ENCODE data around the gene SGK1.
A peak's percentile ranks its signal among the peaks of the same experiment; 100 is the strongest.
"Not testable (repeated sequence)": the region's sequence is repeated elsewhere in the genome, so short reads cannot be mapped to it uniquely, and the experiment has no call there.

Gene SGK1

DNA sequence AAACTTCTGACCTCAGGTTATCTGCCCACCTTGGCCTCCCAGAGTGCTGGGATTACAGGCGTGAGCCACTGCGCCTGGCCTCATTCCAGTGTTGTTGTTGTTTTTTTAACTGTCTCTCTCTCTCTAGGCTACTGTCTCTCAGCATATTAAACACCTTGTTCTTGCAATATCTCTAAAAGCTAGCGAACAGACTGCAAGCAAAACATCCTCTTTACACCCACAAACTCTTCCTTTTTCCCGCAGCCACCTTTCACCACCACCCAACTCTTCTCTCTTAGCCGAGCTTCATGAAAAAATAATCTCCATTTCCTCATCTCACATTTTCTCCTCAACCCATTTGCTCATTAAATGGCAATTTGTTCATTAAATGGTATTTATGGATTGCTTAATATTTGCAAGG lies 45.5 kb downstream of the SGK1 start:
- peak in 1 of 42 donors; percentile 15 for DNase-seq
- intact Hi-C loops (cut with DNase I): no loop called here

DNA sequence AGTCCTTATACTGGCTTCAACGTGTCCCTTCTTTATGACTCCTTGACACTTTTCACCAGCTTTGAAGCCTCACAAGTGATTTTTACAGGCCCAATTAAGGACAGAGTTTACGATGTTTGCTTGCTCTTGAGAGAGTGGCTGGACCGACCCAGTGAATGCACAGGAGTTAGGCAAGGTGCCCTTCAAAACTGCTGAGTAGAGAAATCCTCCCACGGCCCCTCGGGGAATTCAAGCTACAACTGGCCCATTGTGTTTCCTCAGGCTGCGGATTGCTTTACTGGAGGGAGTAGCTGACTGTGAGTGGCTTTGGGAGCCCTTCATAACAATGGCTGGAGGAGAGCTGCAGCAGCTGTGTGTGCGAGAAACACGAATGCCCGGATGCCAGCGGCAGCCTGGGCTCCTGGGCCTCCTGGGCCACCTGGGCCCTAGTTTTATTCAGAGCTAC lies 50.0 kb downstream of the SGK1 start:
- intact Hi-C loops (cut with DNase I): loop anchor here (10.0 kb wide), 1 partner anchor 47 kb away; the partner anchor contains the start of gene SGK1
- DNase-seq: peak in 41 of 42 donors; percentile 16 to 83 (median 59)

DNA sequence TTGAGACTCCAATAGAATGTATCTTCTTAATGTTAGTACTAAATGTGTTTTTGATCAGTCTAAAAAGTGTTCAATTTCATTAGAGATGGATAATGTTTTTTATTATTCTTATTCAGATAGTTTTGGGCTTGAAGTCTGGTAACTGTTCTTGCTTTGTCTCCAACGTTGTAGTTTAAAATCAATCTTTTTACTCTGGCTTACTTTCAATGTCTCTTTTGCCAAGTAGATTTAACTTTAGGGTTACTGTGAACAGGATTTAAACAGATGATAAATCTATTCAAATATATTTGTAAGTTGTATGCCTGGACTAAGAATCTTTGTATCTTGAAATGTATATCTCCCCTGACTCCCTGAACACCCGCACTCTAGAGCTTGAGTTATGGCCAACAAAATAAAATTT lies 51.1 kb downstream of the SGK1 start:
- intact Hi-C loops (cut with DNase I): loop anchor here (10.0 kb wide), 1 partner anchor 48 kb away; the partner anchor contains the start of gene SGK1
- no peak for DNase-seq

DNA sequence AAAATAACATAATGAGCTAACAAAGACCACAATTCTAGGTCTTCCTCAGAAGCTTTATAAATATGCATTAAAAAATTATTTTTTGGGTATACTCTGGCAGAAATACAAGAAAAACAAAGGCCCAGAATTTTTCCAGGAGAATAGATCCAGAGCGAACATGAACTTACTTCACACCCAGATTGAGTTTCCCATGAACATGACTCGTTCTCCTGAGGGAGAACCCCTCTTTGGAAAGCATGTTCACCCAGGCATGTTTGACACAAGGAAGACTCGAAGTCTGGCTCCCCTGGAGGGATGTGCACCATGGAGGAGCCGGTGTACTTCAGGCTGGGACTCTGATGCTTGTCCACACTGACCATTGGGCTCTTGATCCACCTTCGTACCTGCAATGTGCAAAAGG lies 56.1 kb downstream of the SGK1 start:
- intact Hi-C loops (cut with DNase I): loop anchor here (10.0 kb wide), 1 partner anchor 53 kb away; the partner anchor contains the start of gene SGK1
- DNase-seq: no peak

DNA sequence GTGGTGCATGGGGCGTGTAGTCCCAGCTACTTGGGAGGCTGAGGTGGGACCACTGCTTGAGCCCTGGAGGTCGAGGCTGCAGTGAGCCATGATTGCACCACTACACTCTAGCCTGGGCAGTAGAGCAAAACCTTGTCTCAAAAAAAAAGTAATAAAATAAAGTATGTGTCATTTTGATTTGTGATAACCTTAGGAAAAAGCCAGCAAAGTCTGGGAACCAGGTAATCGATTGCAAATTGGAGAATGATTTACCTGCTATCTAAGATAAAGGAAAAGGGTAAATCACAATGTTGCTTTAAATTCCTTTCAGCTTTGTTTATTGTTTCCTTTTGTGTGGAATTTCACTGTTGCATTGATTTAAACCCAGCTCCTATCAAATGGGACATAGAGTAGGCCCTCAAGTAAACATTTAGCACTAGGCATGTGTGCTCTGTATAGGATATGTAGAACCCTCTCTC lies 59.0 kb downstream of the SGK1 start:
- no peak for DNase-seq
- intact Hi-C loops (cut with DNase I): no loop called here

DNA sequence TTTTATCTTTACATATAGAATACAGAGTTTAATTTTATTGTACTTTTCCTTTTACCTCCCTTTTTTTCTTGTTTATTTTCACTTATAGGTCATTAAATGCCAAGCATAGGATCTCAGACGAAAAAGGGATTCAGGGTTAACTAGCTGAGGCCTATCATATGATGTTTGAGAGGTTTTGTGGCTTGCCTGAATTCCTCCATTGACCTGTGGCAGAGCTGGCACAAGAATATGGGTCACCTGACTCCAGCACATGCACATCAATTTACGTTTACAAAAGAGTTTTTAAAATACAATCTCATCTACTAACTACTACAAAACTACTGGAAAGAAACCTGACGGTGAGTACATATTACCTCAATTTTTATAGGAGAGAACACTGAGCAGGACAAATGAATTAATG lies 60.4 kb downstream of the SGK1 start:
- DNase-seq: no peak
- intact Hi-C loops (cut with DNase I): no loop called here

DNA sequence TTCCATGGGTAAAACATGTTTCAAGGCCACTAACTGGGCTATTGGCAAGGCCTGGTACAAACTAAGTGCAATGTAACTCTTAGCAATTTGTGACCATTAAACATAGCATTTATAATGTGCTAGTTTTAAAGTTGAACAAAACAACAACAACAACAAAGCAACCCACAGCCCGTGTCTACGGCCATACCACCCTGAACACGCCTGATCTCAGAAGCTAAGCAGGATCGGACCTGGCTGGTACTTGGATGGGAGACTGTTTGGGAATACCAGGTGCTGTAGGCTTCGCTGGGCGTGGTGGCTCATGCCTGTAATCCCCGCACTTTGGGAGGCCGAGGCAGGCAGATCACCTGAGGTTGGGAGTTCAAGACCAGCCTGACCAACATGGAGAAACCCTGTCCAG lies 61.0 kb downstream of the SGK1 start:
- intact Hi-C loops (cut with DNase I): no loop called here
- no peak for DNase-seq

DNA sequence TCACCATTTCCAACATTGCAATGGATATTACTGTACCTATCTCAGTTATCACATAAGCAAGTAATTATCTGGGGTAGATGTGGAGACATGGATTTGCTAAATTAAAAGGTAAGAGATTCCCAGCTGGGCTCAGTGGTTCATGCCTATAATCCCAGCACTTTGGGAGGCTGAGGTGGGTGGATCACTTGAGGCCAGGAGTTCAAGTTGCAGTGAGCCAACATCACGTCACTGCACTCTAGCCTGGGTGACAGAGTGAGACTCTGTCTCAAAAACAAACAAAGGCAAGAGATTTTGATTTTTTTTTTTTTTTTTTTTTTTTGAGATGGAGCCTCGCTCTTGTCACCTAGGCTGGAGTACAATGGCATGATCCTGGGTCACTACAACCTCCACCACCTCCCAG lies 62.6 kb downstream of the SGK1 start:
- DNase-seq; intact Hi-C loops (cut with DNase I): not testable (repeated sequence)

DNA sequence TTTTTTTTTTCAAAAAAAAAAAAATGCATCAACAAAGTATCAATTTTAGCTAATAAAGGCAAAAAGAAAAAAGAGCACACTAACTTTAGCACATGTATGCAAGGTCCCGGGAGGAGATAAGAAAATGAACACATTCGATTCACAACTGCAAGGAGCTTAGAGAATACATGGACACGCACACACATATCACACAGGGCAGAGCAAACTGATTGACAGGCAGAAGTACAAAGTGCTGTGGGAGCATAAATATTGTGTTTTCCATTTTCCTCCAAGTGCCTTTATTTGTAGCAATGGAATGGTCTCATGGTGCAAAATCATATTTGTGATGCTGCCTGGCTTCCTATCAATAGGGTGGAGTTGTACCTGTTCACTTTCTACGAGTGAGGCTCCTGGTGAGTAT lies 63.8 kb downstream of the SGK1 start:
- DNase-seq: no peak
- intact Hi-C loops (cut with DNase I): no loop called here

DNA sequence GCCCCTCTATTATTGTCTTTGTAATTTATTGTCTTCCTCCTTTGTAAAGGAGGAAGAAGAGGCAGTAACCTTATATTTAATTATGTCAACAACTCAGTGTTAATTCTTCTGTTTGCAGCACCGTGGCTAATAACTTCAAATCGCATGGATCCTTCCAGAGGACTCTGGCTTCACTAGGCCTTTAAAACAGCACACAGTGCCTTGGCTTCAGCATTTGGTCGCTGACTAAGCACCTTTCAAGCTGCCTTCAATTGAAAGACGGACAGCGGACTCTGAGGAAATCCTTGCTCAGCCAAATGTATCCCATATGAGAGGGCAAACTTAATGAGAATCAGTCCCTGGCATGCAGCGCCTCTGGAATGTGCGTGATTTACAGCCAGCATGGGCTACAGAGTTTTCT lies 64.2 kb downstream of the SGK1 start:
- DNase-seq: peak in 32 of 42 donors; percentile 12 to 83 (median 50)
- intact Hi-C loops (cut with DNase I): no loop called here

DNA sequence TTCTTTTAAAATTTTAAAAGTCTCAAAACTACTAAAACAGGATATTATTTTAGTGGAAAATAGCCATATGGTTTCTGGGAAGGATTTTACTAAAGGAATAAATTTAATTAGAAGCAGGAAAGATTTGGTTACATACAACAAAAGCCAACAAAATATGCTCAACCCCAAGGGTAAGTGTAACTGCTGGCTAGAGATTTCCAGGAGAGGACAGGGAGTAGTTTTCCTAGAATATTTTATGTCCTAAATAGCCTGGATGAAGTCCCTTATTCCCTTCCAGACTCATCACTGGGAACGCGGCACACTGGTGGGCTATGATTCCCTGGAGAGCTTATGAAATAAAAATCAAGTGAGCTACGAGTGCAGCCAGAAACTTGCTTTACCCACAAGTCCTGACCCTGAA lies 66.6 kb downstream of the SGK1 start:
- DNase-seq: no peak
- intact Hi-C loops (cut with DNase I): no loop called here

DNA sequence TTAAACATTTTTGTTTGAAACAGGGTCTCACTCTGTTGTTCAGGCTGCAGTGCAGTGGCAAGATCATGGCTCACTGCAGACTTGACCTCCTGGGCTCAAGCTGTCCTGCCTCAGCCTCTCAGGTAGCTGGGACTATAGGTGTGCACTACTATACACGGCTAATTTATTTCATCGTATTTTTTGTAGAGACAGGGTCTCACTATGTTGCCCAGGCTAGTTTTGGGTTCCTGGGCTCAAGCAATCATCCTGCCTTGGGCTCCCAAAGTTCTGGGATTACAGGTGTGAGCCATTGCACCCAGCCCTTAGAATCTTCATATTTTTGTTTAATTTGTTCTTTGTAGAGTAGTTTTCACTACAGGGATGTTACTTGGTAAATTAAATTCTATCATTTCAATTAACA lies 67.1 kb downstream of the SGK1 start:
- intact Hi-C loops (cut with DNase I): no loop called here
- no peak for DNase-seq

DNA sequence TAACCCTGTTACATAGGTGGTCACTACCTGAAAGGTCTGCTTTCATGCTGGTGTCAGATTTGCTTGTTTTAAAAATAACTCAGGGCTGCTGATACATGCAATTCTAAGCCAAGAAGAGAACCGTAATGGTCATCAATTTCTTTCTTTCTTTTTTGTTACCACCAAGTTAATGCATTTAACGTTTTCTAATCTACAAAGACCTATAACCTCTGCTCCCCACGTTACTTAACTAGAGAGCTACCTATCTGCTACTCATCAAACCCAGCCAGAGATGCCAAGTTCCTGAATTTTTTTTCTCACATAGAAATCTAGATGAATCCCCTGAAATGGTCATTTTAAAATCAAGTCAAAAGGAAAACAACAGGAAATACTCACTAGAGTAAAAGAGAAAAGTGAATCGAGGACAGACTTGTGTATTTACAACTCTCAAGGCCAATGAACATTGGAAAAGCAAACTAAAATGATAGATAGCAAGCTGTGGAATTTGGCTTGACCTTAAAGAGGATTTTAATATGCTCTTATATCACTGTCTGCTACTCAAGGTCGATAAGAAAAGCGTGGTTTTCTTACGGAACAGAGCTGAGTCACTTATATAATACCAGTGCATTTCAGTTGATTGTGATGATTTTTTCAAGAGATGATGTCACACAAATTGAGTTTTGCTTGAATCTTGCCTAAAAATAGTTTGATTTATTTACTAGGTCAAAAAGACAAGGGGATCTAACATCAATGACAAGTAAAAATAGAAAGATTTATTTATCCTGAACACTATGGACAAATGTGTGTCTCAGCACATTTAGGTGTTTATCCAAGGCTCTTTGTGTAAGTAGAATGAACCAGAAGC lies 67.9 kb downstream of the SGK1 start:
- intact Hi-C loops (cut with DNase I): no loop called here
- no peak for DNase-seq

DNA sequence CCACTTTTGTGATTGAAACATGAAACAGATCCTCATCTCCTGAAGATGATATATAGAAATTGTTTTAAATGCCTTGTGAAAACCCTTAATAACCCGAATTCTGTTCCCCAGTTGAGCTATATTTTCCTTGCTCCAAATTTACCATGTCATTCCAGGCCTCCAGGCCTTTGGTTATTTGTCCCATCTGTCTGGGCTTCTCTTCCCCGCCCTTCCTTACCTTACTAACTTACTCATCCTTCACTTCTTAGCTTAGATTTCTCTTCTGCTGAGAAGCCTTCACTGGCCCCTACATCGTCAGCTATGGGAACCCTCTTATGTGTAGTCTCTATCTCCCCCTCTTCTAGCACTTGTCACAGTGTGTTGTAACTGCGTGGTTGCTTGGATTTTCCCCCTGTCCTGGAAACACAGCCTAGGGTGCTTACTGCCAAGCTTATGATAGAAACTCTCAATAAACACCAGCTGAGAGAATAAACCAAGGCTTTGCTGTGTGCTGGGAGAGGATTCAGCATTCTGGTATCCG lies 68.6 kb downstream of the SGK1 start:
- DNase-seq: peak in 6 of 42 donors; percentile 14 to 61 (median 32)
- intact Hi-C loops (cut with DNase I): no loop called here

DNA sequence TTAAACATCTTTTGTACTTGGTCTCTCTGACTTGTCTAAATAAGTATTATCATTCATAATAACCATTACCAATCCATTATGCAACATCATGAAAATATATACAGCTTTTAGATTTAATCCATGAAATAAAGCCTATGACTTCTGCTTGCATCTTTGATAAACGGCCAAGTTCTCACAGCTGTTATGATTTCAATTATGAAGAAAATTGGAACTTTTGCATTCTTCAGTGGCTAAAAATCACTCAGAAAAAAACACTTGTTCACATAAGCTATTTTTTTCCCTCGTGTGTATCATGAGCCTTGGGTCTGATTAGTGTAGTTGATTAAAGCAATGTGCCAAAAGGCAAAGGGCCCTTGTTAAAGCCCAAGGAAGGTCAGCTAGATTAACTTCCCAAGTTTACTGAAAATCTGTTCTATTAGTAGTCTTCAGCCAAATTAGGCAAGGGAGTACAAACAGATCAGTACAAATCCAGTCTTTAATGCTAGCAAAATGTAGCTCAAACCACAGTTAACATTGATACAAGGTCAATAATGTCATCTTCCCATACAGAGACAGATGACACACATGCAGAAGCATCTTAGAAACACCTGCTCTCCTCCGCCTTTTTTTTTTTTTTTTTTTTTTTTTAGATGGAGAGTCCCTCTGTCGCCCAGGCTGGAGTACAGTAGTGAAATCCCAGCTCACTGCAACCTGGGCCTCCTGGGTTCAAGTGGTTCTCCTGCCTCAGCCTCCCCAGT lies 69.9 kb downstream of the SGK1 start:
- DNase-seq: no peak
- intact Hi-C loops (cut with DNase I): no loop called here

DNA sequence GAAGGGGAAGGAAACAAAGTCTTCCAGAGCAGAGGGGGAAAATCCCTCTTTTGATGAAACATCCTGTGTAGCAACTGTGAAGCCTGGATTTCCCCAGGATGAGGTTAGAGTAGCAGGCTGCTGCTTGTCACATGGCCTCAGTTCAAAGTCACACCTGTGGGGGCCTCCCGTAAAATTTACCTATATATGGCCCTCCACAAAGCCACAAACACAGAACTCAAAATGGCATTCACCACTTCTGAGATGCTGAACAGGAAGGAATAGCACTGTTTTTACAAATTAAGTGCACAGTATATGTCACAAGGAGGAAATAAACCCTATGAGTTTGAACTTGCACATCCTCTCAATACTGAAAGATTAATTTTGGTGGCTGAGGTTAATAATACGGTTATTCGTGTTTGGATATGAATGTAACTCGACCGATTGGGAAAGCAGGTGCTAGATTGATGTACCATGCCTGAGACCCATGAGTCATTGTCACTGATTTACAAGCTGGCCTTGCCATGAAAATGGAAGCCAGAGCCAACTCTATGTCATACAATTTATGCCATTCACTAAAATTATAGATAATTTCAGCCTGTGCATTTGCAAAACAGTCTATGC lies 70.6 kb downstream of the SGK1 start:
- intact Hi-C loops (cut with DNase I): no loop called here

DNA sequence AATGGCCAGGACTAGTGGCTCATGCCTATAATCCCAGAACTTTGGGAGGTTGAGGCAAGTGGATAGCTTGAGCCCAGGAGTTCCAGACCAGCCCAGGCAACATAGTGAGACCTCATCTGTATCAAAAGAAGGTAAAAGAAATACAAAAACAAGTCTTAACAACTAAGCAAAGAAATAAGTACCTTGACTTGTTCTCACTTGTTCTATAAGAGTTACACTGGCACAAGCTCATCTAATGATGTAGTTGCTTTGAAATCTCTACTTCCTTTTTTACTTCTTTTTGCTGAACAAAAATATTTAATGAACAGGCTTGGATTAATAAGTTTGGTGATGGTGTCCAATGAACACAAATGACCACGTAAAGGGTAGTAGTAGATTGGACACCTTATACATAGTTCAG lies 72.2 kb downstream of the SGK1 start:
- intact Hi-C loops (cut with DNase I): no loop called here
- DNase-seq: no peak

More for the DNA sequence above, 70.6 kb downstream of the SGK1 start:
- DNase-seq: no peak

DNA sequence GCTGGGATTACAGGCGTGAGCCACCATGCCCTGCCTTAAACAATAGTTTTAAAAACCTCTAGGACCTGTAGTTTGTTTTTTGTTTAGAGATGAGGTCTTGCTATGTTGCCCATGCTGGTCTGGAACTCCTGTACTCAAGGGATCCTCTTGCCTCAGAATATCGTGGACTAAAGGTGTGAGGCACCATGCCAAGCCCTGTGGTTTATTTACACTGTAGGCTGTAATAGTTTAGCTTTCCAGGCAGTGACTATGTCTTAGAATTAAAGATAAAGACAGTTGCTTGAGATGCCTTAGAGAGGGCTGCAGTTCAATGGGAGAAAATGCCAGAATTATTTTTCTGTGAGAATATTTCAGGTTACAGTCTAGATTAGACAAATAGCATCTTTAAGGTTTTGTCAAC lies 72.9 kb downstream of the SGK1 start:
- intact Hi-C loops (cut with DNase I): no loop called here

DNA sequence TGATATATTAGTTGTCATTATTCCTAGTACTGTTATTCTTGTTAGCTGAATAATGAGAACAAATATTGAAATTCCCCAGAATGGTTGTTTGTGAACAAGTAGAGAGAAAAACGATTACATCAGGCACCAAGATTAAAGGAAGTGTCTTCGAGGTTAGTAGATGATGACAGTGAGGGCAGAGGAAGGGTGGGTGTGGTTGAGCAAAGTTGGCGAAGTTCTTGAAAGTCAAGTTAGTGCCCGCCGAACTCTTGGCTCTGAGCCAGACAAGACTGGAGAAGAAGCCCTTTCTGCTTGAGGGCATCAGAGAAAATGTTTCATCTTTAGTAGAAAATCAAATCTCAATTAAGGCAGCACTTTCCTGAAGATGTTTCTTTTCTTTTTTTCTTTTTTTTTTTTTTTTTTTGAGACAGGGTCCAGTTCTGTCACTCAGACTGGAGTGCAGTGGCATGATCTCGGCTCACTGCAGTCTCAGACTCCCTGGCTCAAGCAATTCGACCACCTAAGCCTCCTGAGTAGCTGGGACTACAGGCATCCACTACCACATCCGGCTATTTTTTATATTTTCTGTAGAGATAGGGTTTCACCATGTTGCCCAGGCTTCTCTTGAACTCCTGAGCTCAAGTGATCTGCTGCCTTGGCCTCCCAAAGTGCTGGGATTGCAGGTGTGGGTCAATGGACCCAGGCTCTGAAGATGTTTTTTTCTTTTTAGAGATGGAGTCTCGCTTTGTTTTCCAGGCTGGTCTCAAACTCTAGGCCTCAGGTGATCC lies 77.1 kb downstream of the SGK1 start:
- peak in 23 of 42 donors; percentile 23 to 77 (median 47) for DNase-seq
- intact Hi-C loops (cut with DNase I): no loop called here

More for the DNA sequence above, 72.9 kb downstream of the SGK1 start:
- no peak for DNase-seq

Measured in head of caudate nucleus (tissue), 42 donors.